ENCODE results near the gene PDIK1L.

PDIK1L gene

GRCh38 chr1:26109229-26110164 lies 2.1 kb upstream of the PDIK1L start:
- H3K4me3 ChIP-seq (ENCODE audit: low read depth, low read length): no peak overlapping the region; the same call in 1 of the 2 replicates
- TF ChIP-seq, protein P1, sequence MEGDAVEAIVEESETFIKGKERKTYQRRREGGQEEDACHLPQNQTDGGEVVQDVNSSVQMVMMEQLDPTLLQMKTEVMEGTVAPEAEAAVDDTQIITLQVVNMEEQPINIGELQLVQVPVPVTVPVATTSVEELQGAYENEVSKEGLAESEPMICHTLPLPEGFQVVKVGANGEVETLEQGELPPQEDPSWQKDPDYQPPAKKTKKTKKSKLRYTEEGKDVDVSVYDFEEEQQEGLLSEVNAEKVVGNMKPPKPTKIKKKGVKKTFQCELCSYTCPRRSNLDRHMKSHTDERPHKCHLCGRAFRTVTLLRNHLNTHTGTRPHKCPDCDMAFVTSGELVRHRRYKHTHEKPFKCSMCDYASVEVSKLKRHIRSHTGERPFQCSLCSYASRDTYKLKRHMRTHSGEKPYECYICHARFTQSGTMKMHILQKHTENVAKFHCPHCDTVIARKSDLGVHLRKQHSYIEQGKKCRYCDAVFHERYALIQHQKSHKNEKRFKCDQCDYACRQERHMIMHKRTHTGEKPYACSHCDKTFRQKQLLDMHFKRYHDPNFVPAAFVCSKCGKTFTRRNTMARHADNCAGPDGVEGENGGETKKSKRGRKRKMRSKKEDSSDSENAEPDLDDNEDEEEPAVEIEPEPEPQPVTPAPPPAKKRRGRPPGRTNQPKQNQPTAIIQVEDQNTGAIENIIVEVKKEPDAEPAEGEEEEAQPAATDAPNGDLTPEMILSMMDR (IDR thresholded peaks at IDR 0.05; ENCODE audit: control insufficient read depth, extremely low read depth, insufficient read depth): no peak
- no peak for DNase-seq (ENCODE audit: low read depth)

DNA sequence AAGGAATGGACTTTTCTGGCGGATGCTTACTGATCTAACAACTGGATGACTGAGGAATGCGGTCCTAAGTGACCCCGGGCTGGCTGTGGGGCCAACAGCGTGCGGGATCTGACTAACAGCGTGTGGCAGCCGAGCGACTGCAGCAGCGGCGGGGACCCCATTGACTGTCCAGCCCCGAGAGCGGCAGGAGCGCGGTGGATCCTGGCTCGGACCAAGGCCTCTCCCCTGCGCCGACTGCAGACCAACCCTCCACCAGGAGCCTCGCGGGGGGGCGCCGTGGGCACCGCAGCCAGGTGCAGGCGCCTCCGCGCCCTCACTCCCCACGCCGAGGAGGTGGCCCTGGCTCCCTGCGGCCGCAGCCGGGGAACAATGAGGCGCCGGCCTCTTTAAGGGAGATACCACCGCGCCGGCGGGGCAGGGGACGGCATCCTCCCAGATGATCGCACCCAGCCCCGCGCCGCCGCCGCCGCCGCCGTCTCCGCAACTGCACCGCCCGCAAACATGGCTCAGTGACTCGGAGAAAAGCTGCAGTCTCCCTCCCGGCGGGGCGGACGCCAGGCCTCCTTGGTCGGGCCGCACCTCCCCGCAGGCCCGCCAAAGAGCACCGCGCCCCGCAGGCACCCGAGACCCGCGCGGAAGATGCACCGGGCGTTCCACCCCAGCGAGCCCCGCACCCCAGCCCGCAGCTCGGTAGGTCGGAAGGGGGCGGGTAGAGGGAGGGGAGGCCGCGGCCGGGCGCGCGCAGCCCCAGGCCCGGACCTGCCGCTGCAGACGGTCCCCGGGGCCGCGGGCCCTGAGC lies 694 bp upstream of the PDIK1L start:
- peak overlapping the region; percentile 72 for H3K4me3 ChIP-seq (ENCODE audit: low read depth, low read length)
- no peak for DNase-seq (ENCODE audit: low read depth)
- TF ChIP-seq, protein P1 (IDR thresholded peaks at IDR 0.05; ENCODE audit: control insufficient read depth, extremely low read depth, insufficient read depth): no peak

DNA sequence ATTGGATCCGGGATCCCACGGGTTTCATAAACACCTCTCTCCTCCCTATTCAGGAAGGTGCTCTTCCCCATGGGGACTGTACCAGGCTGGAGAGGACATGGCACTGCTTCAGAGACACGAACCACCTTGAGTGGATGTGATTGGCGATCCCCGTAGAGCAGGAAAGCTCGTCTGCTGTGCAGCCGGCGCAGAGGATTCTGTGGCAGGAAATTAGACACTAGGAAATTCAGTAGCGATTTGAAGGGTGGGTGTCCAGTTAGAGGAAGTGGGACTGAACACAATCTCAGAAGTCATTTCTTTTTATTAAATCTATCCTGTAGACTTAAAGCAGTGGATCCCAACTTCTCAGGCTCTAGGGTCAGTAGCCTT lies 767 bp downstream of the PDIK1L start:
- TF ChIP-seq, protein P1 (IDR thresholded peaks at IDR 0.05; ENCODE audit: control insufficient read depth, extremely low read depth, insufficient read depth): no peak
- peak overlapping the region; percentile 72 for H3K4me3 ChIP-seq (ENCODE audit: low read depth, low read length)
- no peak for DNase-seq (ENCODE audit: low read depth)

DNA sequence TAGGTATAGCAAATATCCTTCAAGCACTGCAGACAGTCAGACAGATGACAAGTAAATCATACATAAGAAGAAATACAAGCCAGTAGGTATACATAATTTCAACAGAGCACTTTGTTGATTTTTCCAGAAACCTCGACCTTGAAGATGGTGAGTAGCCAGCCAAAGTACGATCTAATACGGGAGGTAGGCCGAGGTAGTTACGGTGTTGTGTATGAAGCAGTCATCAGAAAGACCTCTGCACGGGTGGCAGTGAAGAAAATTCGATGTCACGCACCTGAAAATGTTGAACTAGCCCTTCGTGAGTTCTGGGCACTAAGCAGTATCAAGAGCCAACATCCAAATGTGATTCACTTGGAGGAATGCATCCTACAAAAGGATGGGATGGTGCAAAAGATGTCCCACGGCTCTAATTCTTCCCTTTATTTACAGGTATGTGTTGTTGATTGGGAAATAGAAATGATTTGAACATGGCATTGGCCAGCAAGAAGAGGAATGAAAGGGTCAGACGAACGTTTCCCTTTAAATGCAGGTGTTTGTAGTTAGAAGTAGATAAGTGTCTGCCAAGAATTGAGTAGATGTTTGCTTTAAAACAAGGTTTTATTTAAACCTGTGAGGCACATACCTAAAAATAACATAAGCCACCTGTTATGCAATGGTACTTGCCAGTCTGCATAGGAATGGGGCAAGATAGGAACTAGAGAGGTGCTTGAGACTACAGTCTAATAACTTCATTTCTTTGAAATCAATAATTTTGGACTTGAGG lies 2.7 kb downstream of the PDIK1L start:
- TF ChIP-seq, protein P1 (IDR thresholded peaks at IDR 0.05; ENCODE audit: control insufficient read depth, extremely low read depth, insufficient read depth): no peak
- peak; percentile 70 for DNase-seq (ENCODE audit: low read depth)
- no peak overlapping the region for H3K4me3 ChIP-seq (ENCODE audit: low read depth, low read length)

- no peak overlapping the region for H3K4me3 ChIP-seq (ENCODE audit: low read depth, low read length)
- DNase-seq (ENCODE audit: low read depth): no peak
- TF ChIP-seq, protein P1 (IDR thresholded peaks at IDR 0.05; ENCODE audit: control insufficient read depth, extremely low read depth, insufficient read depth): no peak
Observed at GRCh38 chr1:26119892-26120608, 8.4 kb downstream of the PDIK1L start.

All from LNCaP clone FGC (cell line).